ENCODE data around the gene BHLHE23. TPM values are rescaled to one million over a fixed set of nuclear protein-coding genes. Genes with fewer than 3 reads are reported as not detected.

The BHLHE23 gene
- total RNA-seq, 2 experiments from 2014 or later: not detected

DNA sequence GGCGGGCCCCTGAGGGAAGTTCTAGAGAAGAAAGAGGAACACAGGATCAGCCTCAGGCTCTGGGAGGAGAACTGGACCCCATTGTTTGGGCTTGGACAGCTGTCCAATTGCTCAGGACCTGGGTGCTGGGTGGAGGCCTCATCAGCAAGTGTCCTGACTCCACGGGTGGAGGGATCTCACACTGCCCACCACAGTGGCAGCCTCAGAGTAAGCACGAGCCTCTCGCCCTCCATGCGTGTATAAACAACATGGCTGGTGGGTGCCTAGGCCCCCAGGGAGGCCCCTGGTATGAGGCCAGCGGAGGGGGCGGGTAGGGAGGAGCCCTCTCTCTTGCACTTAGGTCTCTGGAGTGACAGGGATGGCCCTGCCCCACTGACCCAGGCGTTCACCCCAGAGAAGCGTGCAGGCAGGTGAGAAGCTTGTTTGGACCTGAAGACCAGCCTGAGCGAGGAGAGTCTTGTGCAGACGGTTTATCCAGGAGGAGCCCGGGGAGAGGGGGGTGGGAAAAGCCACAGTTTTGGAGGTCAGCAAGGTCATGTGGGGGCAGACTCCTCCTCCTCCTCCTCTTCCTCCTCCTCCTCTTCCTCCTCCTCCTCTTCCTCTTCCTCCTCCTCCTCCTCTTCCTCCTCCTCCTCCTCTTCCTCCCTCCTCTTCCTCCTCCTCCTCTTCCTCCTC lies 41.9 kb upstream of the BHLHE23 start:
- H3K27me3 Mint-ChIP-seq (ENCODE audit: low read depth): no peaks in the 10 kb centered on the region
- ATAC-seq: no peak
- H3K27ac Mint-ChIP-seq: no peak overlapping the region
- no peaks in the 10 kb centered on the region for H3K36me3 Mint-ChIP-seq (ENCODE audit: low read depth)
- H3K9me3 Mint-ChIP-seq (ENCODE audit: insufficient read depth): no peaks in the 10 kb centered on the region
- ChIA-PET CTCF (no interaction called here), POLR2A (no interaction called here)
- no peak overlapping the region for H3K4me3 Mint-ChIP-seq
- no peak for DNase-seq
- no peaks in the 10 kb centered on the region for H3K4me1 Mint-ChIP-seq (ENCODE audit: low read depth)

DNA sequence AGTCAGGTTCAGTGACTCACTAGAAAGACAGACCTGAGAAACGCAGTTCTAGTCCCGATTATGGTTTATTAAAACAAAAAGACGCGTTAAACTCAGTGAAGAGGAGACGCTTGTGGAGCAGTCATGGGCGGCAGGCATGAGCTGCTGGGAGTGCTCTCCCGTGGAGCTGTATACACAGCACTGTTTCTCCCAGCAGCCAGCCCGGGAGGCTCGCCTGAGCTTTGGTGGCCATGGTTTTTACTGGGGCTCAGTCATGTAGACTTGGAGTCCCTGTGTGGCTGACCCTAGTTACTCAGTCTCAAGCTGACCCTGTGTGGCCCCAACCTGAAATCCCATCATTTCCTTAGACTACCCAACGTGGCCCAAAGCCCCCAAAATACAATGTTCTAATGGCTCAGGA lies 41.2 kb upstream of the BHLHE23 start:
- DNase-seq (no peak), ATAC-seq (no peak)
- H3K4me3 Mint-ChIP-seq: no peak overlapping the region
- H3K36me3 Mint-ChIP-seq (ENCODE audit: low read depth): no peaks in the 10 kb centered on the region
- no peaks in the 10 kb centered on the region for H3K27me3 Mint-ChIP-seq (ENCODE audit: low read depth)
- CTCF ChIA-PET: no interaction called here
- no peaks in the 10 kb centered on the region for H3K9me3 Mint-ChIP-seq (ENCODE audit: insufficient read depth)
- POLR2A ChIA-PET: interaction anchor here (0.6 to 0.9 kb wide), 2 partner anchors 24 to 77 kb away, joined by 3 read pairs; no protein-coding TSS in a partner anchor
- no peaks in the 10 kb centered on the region for H3K4me1 Mint-ChIP-seq (ENCODE audit: low read depth)
- no peak overlapping the region for H3K27ac Mint-ChIP-seq

DNA sequence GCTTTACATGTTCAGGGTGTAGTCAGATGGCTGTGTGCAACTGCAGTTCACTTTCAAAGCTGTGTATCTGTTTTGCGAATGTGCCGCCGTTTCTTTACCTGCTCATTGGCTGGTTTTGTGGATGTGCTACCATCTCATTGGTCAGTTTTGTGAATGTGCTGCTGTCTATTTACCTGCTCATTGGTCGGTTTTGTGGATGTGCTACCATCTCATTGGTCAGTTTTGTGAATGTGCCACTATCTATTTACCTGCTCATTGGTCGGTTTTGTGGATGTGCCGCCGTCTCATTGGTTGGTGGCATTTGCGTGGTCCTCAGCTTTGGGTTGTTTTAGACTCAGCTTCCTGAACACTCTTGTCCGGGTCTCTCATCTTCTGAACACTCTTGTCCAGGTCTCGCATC lies 40.5 kb upstream of the BHLHE23 start:
- CTCF ChIA-PET: no interaction called here
- Mint-ChIP-seq H3K27me3 (ENCODE audit: low read depth) (peaks cover 2% of the 10 kb centered on the region), H3K27ac (no peak overlapping the region), H3K4me1 (ENCODE audit: low read depth) (no peaks in the 10 kb centered on the region), H3K36me3 (ENCODE audit: low read depth) (no peaks in the 10 kb centered on the region), H3K9me3 (ENCODE audit: insufficient read depth) (no peaks in the 10 kb centered on the region), H3K4me3 (no peak overlapping the region)
- no peak for DNase-seq
- POLR2A ChIA-PET: interaction anchor here (0.6 to 0.9 kb wide), 2 partner anchors 23 to 77 kb away, joined by 3 read pairs; no protein-coding TSS in a partner anchor
- no peak for ATAC-seq

DNA sequence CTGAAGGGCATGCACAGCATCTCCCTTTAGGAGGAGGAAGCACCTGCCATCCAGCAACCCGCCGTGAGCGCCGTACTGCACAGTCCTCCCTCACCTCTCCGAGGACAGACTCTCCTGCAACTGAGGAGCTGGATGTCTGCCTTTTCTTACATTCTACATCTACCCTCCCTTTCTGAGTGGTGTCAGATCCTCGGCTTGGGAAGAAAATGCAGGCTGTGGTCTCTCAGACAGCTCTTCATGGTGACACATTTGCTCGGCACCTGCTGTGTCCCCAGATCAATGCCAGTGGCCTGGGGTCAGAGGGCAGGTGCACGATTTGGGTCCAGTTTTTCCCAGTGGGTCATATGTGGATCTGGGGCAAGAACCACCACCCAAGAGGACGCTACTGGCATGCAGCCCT lies 40.1 kb upstream of the BHLHE23 start:
- ChIA-PET CTCF (interaction anchor here (1.0 kb wide), 1 partner anchor 9 kb away, joined by 3 read pairs; no protein-coding TSS in a partner anchor), POLR2A (interaction anchor here (0.9 kb wide), 1 partner anchor 23 kb away, joined by 3 read pairs; no protein-coding TSS in a partner anchor)
- DNase-seq (no peak), ATAC-seq (no peak)
- Mint-ChIP-seq H3K27me3 (ENCODE audit: low read depth) (peaks cover 5% of the 10 kb centered on the region), H3K9me3 (ENCODE audit: insufficient read depth) (no peaks in the 10 kb centered on the region), H3K36me3 (ENCODE audit: low read depth) (no peaks in the 10 kb centered on the region), H3K4me3 (no peak overlapping the region), H3K27ac (no peak overlapping the region), H3K4me1 (ENCODE audit: low read depth) (no peaks in the 10 kb centered on the region)

DNA sequence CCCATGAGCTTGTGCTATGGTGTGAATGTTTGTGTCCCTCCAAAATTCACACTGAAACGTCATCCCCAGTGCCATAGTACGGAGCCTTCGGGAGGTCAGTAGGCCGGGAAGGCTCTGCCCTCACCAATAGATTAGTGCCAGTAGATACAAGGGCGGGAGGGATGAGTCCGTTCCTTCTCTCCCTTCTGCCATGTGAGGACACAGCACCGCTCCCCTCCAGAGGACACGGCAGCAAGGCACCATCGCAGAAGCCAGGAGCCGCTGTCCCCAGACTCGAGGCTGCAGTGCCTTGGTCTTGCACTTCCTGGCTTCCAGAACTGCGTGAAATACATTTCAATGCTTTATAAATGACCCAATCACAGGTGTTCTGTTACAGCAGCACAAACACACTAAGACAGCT lies 39.2 kb upstream of the BHLHE23 start:
- DNase-seq (no peak), ATAC-seq (no peak)
- no peak overlapping the region for H3K4me3 Mint-ChIP-seq
- no peak overlapping the region for H3K27ac Mint-ChIP-seq
- H3K36me3 Mint-ChIP-seq (ENCODE audit: low read depth): no peaks in the 10 kb centered on the region
- ChIA-PET CTCF (interaction anchor here (1.0 kb wide), 1 partner anchor 10 kb away, joined by 3 read pairs; no protein-coding TSS in a partner anchor), POLR2A (interaction anchor here (0.5 kb wide), 1 partner anchor 20 kb away, joined by 3 read pairs; no protein-coding TSS in a partner anchor)
- H3K9me3 Mint-ChIP-seq (ENCODE audit: insufficient read depth): no peaks in the 10 kb centered on the region
- no peaks in the 10 kb centered on the region for H3K4me1 Mint-ChIP-seq (ENCODE audit: low read depth)
- peaks cover 8% of the 10 kb centered on the region for H3K27me3 Mint-ChIP-seq (ENCODE audit: low read depth)

DNA sequence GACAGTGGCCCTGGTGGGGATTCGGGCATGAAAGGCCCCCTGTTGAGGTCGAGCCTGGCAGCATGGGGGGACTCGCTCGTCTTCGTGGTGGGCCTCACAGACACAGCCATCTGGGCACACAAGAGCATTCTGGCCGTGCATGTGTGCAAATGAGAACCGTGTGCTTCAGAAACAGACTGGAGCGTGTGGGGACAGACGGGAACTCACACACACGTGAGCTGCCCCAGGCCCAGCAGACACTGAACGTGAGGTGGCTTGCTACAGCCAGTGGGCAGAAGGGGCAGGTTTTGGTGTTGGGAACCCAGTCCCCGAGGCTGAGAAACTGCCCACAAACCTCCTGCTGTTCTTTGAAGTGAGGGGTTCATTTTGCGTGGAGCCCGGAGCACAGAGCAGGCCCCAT lies 38.6 kb upstream of the BHLHE23 start:
- no peak overlapping the region for H3K4me3 Mint-ChIP-seq
- POLR2A ChIA-PET: interaction anchor here (0.5 kb wide), 1 partner anchor 20 kb away, joined by 3 read pairs; no protein-coding TSS in a partner anchor
- H3K27ac Mint-ChIP-seq: no peak overlapping the region
- CTCF ChIA-PET: no interaction called here
- ATAC-seq: no peak
- no peaks in the 10 kb centered on the region for H3K9me3 Mint-ChIP-seq (ENCODE audit: insufficient read depth)
- no peak for DNase-seq
- H3K27me3 Mint-ChIP-seq (ENCODE audit: low read depth): peaks cover 13% of the 10 kb centered on the region
- H3K4me1 Mint-ChIP-seq (ENCODE audit: low read depth): no peaks in the 10 kb centered on the region
- H3K36me3 Mint-ChIP-seq (ENCODE audit: low read depth): no peaks in the 10 kb centered on the region

DNA sequence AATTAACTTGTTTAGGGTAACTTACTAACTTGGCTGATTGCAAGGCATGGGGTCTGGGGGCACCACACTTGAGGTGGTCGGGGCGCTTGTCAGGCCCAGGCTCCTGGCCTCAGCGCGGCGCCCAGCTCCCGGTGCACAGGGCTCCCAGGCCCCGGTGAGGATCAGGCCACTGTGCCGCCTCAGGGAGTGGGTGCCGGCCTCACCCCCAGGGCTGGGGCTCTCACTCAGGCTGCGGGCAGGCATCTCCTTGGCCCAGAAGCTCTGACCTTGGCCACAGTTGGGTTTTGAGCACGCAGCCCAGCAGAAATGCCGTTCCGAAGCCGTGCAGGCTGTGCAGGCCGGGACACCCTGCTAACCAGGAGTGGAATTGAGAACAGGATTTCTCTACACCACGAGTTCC lies 37.8 kb upstream of the BHLHE23 start:
- no peak for ATAC-seq
- ChIA-PET CTCF (no interaction called here), POLR2A (no interaction called here)
- no peaks in the 10 kb centered on the region for H3K36me3 Mint-ChIP-seq (ENCODE audit: low read depth)
- no peak overlapping the region for H3K27ac Mint-ChIP-seq
- DNase-seq: no peak
- no peak overlapping the region for H3K4me3 Mint-ChIP-seq
- H3K27me3 Mint-ChIP-seq (ENCODE audit: low read depth): peaks cover 17% of the 10 kb centered on the region
- H3K4me1 Mint-ChIP-seq (ENCODE audit: low read depth): no peaks in the 10 kb centered on the region
- no peaks in the 10 kb centered on the region for H3K9me3 Mint-ChIP-seq (ENCODE audit: insufficient read depth)

DNA sequence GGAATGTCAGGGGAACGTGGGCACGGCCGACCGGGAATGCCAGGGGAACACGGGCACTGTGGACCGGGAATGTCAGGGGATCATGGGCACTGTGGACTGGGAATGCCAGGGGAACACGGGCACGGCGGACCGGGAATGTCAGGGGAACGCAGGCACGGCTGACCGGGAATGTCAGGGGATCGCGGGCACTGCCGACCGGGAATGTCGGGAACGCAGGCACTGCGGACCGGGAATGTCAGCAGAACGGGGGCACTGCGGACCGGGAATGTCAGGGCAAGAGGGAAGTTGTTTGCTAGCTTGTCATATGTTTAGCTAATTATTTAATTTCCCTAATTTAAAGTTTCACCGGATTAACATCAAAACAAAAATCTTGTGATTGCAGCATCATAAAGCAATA lies 37.4 kb upstream of the BHLHE23 start:
- no peak overlapping the region for H3K27ac Mint-ChIP-seq
- CTCF ChIA-PET: no interaction called here
- H3K4me1 Mint-ChIP-seq (ENCODE audit: low read depth): no peaks in the 10 kb centered on the region
- DNase-seq: no peak
- H3K36me3 Mint-ChIP-seq (ENCODE audit: low read depth): no peaks in the 10 kb centered on the region
- H3K27me3 Mint-ChIP-seq (ENCODE audit: low read depth): peaks cover 21% of the 10 kb centered on the region
- no peaks in the 10 kb centered on the region for H3K9me3 Mint-ChIP-seq (ENCODE audit: insufficient read depth)
- ATAC-seq: no peak
- no peak overlapping the region for H3K4me3 Mint-ChIP-seq
- POLR2A ChIA-PET: no interaction called here

DNA sequence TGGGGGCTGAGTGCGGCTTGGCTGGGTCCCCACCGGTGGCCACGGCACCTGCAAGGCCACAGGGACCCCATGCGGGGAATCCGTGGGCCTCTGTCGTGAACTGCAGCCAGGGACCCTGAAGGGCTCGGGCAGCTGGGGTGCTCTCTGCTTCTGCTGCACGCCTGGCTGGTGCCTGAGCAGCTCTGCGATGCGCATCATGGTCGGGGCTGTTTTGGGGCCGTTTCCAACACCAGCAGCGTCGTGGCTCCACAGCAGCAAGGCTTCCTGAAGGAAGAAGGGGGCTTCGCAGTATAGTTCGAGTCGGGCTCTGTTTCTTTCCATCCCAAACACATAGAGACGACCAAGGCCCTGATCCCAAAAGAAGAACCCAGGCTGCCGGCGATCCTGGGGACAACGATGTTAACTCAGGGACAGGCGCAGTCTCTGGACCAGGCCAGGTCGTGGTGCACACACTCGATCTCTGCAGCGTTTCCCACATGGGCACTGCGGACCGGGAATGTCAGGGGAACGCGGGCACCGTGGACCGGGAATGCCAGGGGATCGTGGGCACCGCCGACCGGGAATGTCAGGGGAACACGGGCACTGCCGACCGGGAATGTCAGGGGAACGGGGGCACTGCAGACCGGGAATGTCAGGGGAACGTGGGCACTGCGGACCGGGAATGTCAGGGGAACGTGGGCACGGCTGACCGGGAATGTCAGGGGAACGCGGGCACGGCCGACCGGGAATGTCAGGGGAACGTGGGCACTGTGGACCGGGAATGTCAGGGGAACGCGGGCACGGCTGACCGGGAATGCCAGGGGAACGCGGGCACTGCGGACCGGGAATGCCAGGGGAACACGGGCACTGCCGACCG lies 36.8 kb upstream of the BHLHE23 start:
- Mint-ChIP-seq H3K4me1 (ENCODE audit: low read depth) (no peaks in the 10 kb centered on the region), H3K27ac (no peak overlapping the region), H3K36me3 (ENCODE audit: low read depth) (no peaks in the 10 kb centered on the region), H3K4me3 (no peak overlapping the region), H3K27me3 (ENCODE audit: low read depth) (peaks cover 22% of the 10 kb centered on the region), H3K9me3 (ENCODE audit: insufficient read depth) (no peaks in the 10 kb centered on the region)
- DNase-seq (no peak), ATAC-seq (no peak)
- CTCF ChIA-PET: no interaction called here
- POLR2A ChIA-PET: no interaction called here

DNA sequence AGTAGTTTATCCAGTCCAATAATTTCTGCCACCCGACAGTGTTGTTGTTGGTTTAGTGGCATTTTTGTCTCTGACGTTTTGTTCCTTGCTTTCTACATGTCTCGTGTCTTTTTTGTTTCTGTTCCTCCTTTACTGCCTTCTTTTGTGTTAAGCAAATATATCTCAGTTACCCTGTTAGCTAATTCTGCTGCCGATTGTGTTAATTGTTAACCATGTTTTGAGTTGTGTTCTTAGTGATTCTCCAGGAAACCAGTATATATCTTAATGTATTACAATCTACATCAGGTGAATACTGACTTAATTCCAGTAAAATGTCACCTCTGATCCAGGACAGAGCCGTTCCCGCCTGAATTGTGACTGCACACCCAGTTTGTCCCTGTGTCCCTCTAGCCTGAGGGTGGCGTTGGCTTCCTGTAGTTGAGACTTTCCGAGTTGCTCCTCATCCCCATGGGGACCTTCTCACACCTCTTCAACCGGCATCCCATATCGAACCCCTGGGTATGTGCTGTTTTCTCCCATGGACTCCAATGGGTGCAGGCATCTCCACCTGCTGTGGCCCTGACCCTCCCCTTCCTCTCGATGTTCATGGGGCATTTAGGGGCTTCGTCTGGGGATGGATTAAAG lies 35.8 kb upstream of the BHLHE23 start:
- H3K27me3 Mint-ChIP-seq (ENCODE audit: low read depth): peaks cover 23% of the 10 kb centered on the region
- CTCF ChIA-PET: no interaction called here

DNA sequence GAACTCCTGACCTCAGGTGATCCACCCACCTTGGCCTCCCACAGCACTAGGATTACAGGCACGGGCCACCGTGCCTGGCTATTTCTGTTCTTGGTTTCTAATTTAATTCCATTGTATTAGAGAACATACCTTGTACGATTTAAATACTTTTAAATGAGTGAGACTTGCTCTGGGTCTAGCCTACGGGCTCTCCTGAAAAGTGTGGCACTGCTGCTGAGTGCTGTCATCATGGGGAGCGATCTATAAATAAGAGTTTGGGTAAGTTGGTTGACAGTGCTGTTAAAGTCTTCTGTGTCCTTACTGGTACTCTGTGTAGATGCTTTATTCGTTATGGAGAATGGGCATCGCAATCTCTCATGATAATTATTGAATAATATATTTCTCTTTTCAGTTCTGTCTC lies 35.0 kb upstream of the BHLHE23 start:
- no peak overlapping the region for H3K27ac Mint-ChIP-seq
- no peak for DNase-seq
- no peaks in the 10 kb centered on the region for H3K4me1 Mint-ChIP-seq (ENCODE audit: low read depth)
- no peak for ATAC-seq
- no peak overlapping the region for H3K4me3 Mint-ChIP-seq
- ChIA-PET POLR2A (no interaction called here), CTCF (interaction anchor here (1.2 kb wide), 1 partner anchor 69 kb away, joined by 4 read pairs; no protein-coding TSS in a partner anchor)
- no peaks in the 10 kb centered on the region for H3K9me3 Mint-ChIP-seq (ENCODE audit: insufficient read depth)
- H3K36me3 Mint-ChIP-seq (ENCODE audit: low read depth): no peaks in the 10 kb centered on the region
- H3K27me3 Mint-ChIP-seq (ENCODE audit: low read depth): peaks cover 26% of the 10 kb centered on the region

More for the DNA sequence above, 35.8 kb upstream of the BHLHE23 start:
- no peaks in the 10 kb centered on the region for H3K36me3 Mint-ChIP-seq (ENCODE audit: low read depth)
- no peaks in the 10 kb centered on the region for H3K4me1 Mint-ChIP-seq (ENCODE audit: low read depth)
- no peak overlapping the region for H3K4me3 Mint-ChIP-seq
- no peaks in the 10 kb centered on the region for H3K9me3 Mint-ChIP-seq (ENCODE audit: insufficient read depth)
- ATAC-seq (no peak), DNase-seq (no peak)
- POLR2A ChIA-PET: no interaction called here
- H3K27ac Mint-ChIP-seq: no peak overlapping the region
